Caco-2 (cell line): ENCODE data around the gene PRXL2B. TPM values are rescaled to one million over a fixed set of nuclear protein-coding genes. Genes with fewer than 3 reads are reported as not detected.

Experiments
- BruUV-seq: library from RNA; stranded (reverse); fragments of 400-500 nt; replicated peaks from 2 replicates; lab custom pipeline; 2021; lab: Mats Ljungman, UMichigan
- CTCF ChIA-PET: fragments of 300-600 bp; sonication (Branson Sonifier 250); formaldehyde crosslinking; loops from one replicate; lab custom pipeline; 2022; ENCODE audit warnings: antibody characterized with exemption; lab: Charles Lee
- POLR2A ChIA-PET: fragments of 300-600 bp; sonication (Branson Sonifier 250); formaldehyde crosslinking; loops from one replicate; lab custom pipeline; 2022; ENCODE audit warnings: antibody characterized with exemption; lab: Charles Lee
- DNase-seq, 2 experiments: peaks; one replicate each; pipeline versions ENCODE4 v3.0.0 to v3.0.0-alpha.2; 2020 to 2022
- H3K27me3 ChIP-seq: replicated peaks from 2 replicates; pipeline ENCODE4 v1.6.0; 2011; ENCODE audit warnings: low read length; ENCODE audit not compliant: control insufficient read depth, insufficient read depth
- H3K36me3 ChIP-seq: 2 replicates; pipeline ENCODE4 v1.5.1; 2011; ENCODE audit warnings: low read length; ENCODE audit not compliant: control insufficient read depth, insufficient read depth
- H3K4me1 ChIP-seq: fragments of 250-450 bp; sonication (Bioruptor Pico); 2 replicates; pipeline ENCODE4 v1.5.1; 2020; ENCODE audit warnings: mild to moderate bottlenecking
- H3K4me3 ChIP-seq: 2 replicates; pipeline ENCODE4 v1.5.1; 2011; ENCODE audit warnings: low read depth, mild to moderate bottlenecking, control low read depth, low read length
- H3K9me3 ChIP-seq: fragments of 250-450 bp; sonication (Bioruptor Pico); 2 replicates; pipeline ENCODE4 v1.5.1; 2020; ENCODE audit warnings: mild to moderate bottlenecking, moderate library complexity
- H3K27ac Mint-ChIP-seq: one replicate; pipeline ENCODE4 v1.8.0; 2022; ENCODE audit warnings: mixed read lengths; ENCODE audit not compliant: unreplicated experiment
- H3K27me3 Mint-ChIP-seq: one replicate; pipeline ENCODE4 v1.8.0; 2022; ENCODE audit warnings: mixed read lengths; ENCODE audit not compliant: insufficient read depth, unreplicated experiment
- H3K36me3 Mint-ChIP-seq: one replicate; pipeline ENCODE4 v1.8.0; 2022; ENCODE audit warnings: mild to moderate bottlenecking, mixed read lengths; ENCODE audit not compliant: insufficient read depth, unreplicated experiment
- H3K4me1 Mint-ChIP-seq: one replicate; pipeline ENCODE4 v1.8.0; 2022; ENCODE audit warnings: low read depth, mixed read lengths; ENCODE audit not compliant: unreplicated experiment
- H3K4me3 Mint-ChIP-seq: one replicate; pipeline ENCODE4 v1.8.0; 2022; ENCODE audit warnings: mild to moderate bottlenecking, moderate library complexity, mixed read lengths; ENCODE audit not compliant: unreplicated experiment
- H3K9me3 Mint-ChIP-seq: one replicate; pipeline ENCODE4 v1.8.0; 2022; ENCODE audit warnings: mixed read lengths; ENCODE audit not compliant: unreplicated experiment
- intact Hi-C: fragments of 100-400 bp; cut with micrococcal nuclease; formaldehyde crosslinking; loops from one replicate; pipeline ENCODE4 v1.10.0; 2022; ENCODE audit not compliant: unreplicated experiment
- total RNA-seq: library from RNA; stranded (reverse); gene quantifications from 2 replicates; pipeline ENCODE4 v1.2.3, GENCODE V29; 2022
- TF ChIP-seq, protein P1 (sequence below), 2 experiments: fragments of 200-600 bp in 1 of 2; IDR thresholded peaks; 1 replicate in 1 of 2; 2 replicates in 1 of 2; pipeline versions ENCODE4 v1.5.1 to v1.8.0; 2011 to 2022; ENCODE audit warnings: antibody characterized with exemption in 1 of 2, control low read depth in 1 of 2, inconsistent platforms in 1 of 2, low read depth in 1 of 2, low read length in 1 of 2, mild to moderate bottlenecking in 1 of 2, moderate library complexity in 1 of 2; ENCODE audit not compliant: insufficient read depth in 1 of 2, severe bottlenecking in 1 of 2, unreplicated experiment in 1 of 2

PRXL2B gene
- total RNA-seq, 1 experiment from 2014 or later, result 16.2 TPM

DNA sequence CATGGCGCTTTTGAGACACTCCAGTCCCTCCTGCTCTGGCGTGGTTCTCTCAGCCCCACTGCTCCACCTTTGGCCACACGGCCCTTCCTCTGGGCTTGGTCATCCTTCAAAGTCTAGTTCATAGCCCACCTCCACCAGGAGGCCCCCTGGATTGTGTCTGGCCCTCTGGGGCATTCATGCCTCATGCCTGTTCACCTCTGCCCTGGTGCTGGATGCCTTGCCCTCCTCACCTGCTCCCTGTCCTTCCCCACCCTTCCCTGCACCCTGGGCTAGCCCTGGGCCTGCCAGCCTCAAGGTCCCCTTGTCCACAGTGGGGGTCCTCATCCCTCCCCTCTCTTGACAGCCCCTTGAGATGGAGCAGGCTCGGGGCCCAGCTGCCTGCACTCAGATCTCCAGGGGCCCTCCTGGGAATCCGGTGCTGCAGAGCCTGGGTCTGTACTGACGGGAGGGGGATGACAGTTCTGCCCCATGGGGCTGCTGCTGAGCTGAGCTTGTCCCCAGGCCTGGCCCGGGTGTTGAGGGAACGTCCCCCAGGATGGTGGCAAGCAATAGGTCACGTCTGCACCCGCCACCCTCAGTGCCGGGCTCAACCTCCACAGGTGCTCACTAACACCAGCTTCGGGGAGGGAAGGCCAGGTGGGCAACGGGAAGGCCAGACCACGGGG lies 18.4 kb downstream of the PRXL2B start:
- H3K4me3 ChIP-seq, result no peak overlapping the region
- CTCF ChIA-PET, result no interaction called here
- H3K27me3 ChIP-seq, result no peaks in the 10 kb centered on the region
- no TSS peak for BruUV-seq
- Mint-ChIP-seq H3K36me3 (no peaks in the 10 kb centered on the region), H3K9me3 (no peaks in the 10 kb centered on the region), H3K4me1 (no peaks in the 10 kb centered on the region), H3K4me3 (no peak overlapping the region), H3K27me3 (peaks cover 5% of the 10 kb centered on the region), H3K27ac (no peak overlapping the region)
- no peaks in the 10 kb centered on the region for H3K4me1 ChIP-seq
- POLR2A ChIA-PET, result no interaction called here
- no peaks in the 10 kb centered on the region for H3K36me3 ChIP-seq
- H3K9me3 ChIP-seq, result no peaks in the 10 kb centered on the region
- intact Hi-C loops, result no loop called here
- TF ChIP-seq, protein P1, sequence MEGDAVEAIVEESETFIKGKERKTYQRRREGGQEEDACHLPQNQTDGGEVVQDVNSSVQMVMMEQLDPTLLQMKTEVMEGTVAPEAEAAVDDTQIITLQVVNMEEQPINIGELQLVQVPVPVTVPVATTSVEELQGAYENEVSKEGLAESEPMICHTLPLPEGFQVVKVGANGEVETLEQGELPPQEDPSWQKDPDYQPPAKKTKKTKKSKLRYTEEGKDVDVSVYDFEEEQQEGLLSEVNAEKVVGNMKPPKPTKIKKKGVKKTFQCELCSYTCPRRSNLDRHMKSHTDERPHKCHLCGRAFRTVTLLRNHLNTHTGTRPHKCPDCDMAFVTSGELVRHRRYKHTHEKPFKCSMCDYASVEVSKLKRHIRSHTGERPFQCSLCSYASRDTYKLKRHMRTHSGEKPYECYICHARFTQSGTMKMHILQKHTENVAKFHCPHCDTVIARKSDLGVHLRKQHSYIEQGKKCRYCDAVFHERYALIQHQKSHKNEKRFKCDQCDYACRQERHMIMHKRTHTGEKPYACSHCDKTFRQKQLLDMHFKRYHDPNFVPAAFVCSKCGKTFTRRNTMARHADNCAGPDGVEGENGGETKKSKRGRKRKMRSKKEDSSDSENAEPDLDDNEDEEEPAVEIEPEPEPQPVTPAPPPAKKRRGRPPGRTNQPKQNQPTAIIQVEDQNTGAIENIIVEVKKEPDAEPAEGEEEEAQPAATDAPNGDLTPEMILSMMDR (IDR thresholded peaks at IDR 0.05; ENCODE audit: insufficient read depth in 1 of 2, low read depth in 1 of 2, low read length in 1 of 2, severe bottlenecking in 1 of 2, unreplicated experiment in 1 of 2), result no peak
- no peak for DNase-seq

DNA sequence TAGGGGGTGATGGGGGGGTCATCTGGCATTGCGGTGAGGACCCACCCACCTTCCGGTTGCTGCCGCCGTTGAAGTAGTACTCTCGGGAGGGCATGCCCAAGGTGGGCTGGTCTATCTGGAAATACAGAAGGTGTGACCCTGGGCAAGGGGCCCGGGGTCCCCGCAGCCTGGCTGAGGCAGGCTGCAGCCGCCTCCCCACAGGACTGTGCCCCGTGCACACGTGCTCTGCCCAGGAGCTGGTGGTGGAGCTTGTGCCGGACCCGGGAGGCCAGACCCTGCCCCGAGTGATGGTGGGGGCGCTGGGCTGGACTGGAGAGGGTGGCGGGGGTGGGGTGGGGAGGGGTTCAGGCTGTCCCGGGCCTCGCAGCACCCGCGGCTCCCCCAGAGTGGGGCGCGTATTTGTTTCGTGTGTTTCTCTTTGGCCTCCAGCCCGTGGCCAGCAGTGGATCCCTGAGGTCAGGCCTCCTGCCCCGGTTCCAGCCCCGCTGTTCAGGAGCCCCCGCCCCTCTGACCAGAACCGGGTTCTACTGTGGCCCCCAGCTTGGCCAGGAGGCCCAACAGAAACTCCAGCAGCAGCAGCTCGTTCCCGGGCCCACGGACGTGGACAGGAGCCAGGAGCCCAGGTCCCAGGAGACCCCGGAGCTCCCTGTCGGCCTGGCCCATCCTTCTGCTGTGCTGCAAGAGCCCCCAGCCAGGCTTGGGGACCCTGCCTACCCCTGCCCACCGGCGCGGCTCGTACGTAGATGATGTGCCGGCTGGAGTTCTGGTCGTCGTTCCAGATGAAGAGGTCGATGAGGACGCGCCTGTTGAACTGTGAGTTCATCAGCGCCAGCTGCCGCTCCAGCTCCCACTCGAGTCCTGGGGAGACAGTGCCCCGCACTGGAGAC lies 19.2 kb downstream of the PRXL2B start:
- intact Hi-C loops, result no loop called here
- H3K27ac Mint-ChIP-seq, result no peak overlapping the region
- DNase-seq, result no peak
- Histone ChIP-seq H3K4me1 (no peaks in the 10 kb centered on the region), H3K36me3 (no peaks in the 10 kb centered on the region), H3K9me3 (no peaks in the 10 kb centered on the region), H3K27me3 (no peaks in the 10 kb centered on the region), H3K4me3 (no peak overlapping the region)
- TF ChIP-seq, protein P1 (IDR thresholded peaks at IDR 0.05; ENCODE audit: insufficient read depth in 1 of 2, low read depth in 1 of 2, low read length in 1 of 2, severe bottlenecking in 1 of 2, unreplicated experiment in 1 of 2), result no peak
- H3K27me3 Mint-ChIP-seq, result peaks cover 5% of the 10 kb centered on the region
- H3K36me3 Mint-ChIP-seq, result no peaks in the 10 kb centered on the region
- H3K4me1 Mint-ChIP-seq, result no peaks in the 10 kb centered on the region
- no peak overlapping the region for H3K4me3 Mint-ChIP-seq
- ChIA-PET CTCF (no interaction called here), POLR2A (no interaction called here)
- BruUV-seq, result no TSS peak
- H3K9me3 Mint-ChIP-seq, result no peaks in the 10 kb centered on the region

DNA sequence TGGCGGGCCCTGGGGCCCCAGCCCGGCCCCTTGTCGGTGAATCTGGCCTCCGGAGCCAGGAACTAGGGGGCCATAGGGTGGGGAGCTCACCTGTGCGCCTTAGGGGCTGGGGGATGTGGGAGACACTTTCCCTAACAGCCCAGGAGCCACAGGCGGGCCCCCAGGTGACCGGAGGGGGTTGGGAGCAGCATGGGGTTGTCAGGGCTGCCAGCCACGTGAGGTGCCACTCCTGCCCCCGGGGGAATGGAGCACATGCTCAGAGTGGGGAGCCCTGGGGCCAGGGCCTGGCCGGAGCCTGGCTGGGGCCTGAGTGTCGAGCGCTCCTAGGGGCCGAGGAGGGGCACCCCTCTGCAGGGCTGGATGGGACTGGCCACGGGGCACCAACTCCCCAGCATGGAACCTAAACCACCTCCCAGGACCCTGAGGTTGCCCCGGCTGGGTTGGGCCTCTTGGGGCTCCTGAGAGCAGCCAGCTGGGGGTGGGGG lies 19.9 kb downstream of the PRXL2B start:
- H3K9me3 ChIP-seq, result no peaks in the 10 kb centered on the region
- POLR2A ChIA-PET, result no interaction called here
- CTCF ChIA-PET, result no interaction called here
- no peaks in the 10 kb centered on the region for H3K27me3 ChIP-seq
- H3K4me1 ChIP-seq, result no peaks in the 10 kb centered on the region
- no peaks in the 10 kb centered on the region for H3K4me1 Mint-ChIP-seq
- intact Hi-C loops, result no loop called here
- no peaks in the 10 kb centered on the region for H3K9me3 Mint-ChIP-seq
- H3K36me3 Mint-ChIP-seq, result no peaks in the 10 kb centered on the region
- DNase-seq, result no peak
- BruUV-seq, result no TSS peak
- H3K4me3 Mint-ChIP-seq, result no peak overlapping the region
- TF ChIP-seq, protein P1 (IDR thresholded peaks at IDR 0.05; ENCODE audit: insufficient read depth in 1 of 2, low read depth in 1 of 2, low read length in 1 of 2, severe bottlenecking in 1 of 2, unreplicated experiment in 1 of 2), result no peak
- no peak overlapping the region for H3K27ac Mint-ChIP-seq
- H3K4me3 ChIP-seq, result no peak overlapping the region
- H3K27me3 Mint-ChIP-seq, result peaks cover 5% of the 10 kb centered on the region
- H3K36me3 ChIP-seq, result no peaks in the 10 kb centered on the region
